HFFc6 (cell line): ENCODE measurements around the gene SLC45A3. TPM values are rescaled to one million over a fixed set of nuclear protein-coding genes. Genes with fewer than 3 reads are reported as not detected.

ENCODE experiments used
- DNase-seq: peaks from one replicate; pipeline ENCODE4 v3.0.0-alpha.2; 2018
- H3K27ac Mint-ChIP-seq: 2 replicates; pipeline ENCODE4 v1.8.0; 2020; ENCODE audit warnings: mild to moderate bottlenecking, mixed read lengths
- H3K27me3 Mint-ChIP-seq: 2 replicates; pipeline ENCODE4 v1.8.0; 2021; ENCODE audit warnings: mild to moderate bottlenecking, moderate library complexity, mixed read lengths; ENCODE audit not compliant: insufficient read depth
- H3K36me3 Mint-ChIP-seq: 2 replicates; pipeline ENCODE4 v1.8.0; 2021; ENCODE audit warnings: low read depth, mixed read lengths
- H3K4me1 Mint-ChIP-seq: 2 replicates; pipeline ENCODE4 v1.8.0; 2020; ENCODE audit warnings: low read depth, mixed read lengths
- H3K4me3 Mint-ChIP-seq: 2 replicates; pipeline ENCODE4 v1.8.0; 2020; ENCODE audit warnings: mild to moderate bottlenecking, moderate library complexity, mixed read lengths
- H3K9me3 Mint-ChIP-seq: 2 replicates; pipeline ENCODE4 v1.8.0; 2020; ENCODE audit warnings: mild to moderate bottlenecking, mixed read lengths
- CTCF ChIP-seq: fragments of 200-600 bp; sonication (generic); IDR thresholded peaks from 2 replicates; pipeline ENCODE4 v1.5.0; 2021; ENCODE audit warnings: antibody characterized with exemption, mild to moderate bottlenecking
- total RNA-seq, 6 experiments: library from RNA; stranded (reverse); fragmentation: NEBNext Ultra II Directional; extraction: Animal tissue kit (Norgen Biotek cat#: 25700); gene quantifications; 2 replicates in 1 of 6; 3 replicates in 5 of 6; pipeline ENCODE4 v1.2.3, GENCODE V29; 2021

SLC45A3 gene
- total RNA-seq, 6 experiments from 2014 or later: 1.1 to 2.4 (median 1.4) TPM

GRCh38 chr1:205616563-205617293, 63.6 kb downstream of the SLC45A3 start:
- Mint-ChIP-seq H3K9me3 (no peaks in the 10 kb centered on the region), H3K4me1 (peaks cover 9% of the 10 kb centered on the region), H3K36me3 (peaks cover 27% of the 10 kb centered on the region; the same call in 1 of the 2 replicates), H3K27me3 (no peaks in the 10 kb centered on the region), H3K27ac (no peak overlapping the region; the same call in 1 of the 2 replicates), H3K4me3 (no peak overlapping the region)
- TF ChIP-seq CTCF: no peak
- no peak for DNase-seq

DNA sequence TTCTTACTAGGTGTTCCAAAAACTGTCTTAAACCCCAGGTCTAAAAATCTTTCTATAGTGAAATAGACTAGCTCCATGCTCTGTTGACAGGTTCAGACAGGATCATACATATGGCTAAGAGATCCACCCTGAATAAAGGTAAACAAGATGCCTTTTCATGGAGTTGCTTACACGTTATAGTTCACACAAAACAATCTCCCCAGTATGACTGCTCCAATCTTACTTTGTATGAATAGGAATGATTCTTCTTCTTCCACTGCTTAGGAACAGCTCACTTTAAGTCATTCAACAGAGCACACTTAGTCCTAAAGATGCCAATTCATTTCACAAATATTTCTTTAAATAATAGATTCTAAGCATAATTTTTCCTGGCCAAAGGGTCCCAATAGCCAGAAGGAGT, 64.5 kb downstream of the SLC45A3 start:
- DNase-seq: no peak
- Mint-ChIP-seq H3K36me3 (peaks cover 27% of the 10 kb centered on the region; the same call in 1 of the 2 replicates), H3K27ac (no peak overlapping the region), H3K9me3 (no peaks in the 10 kb centered on the region), H3K4me3 (no peak overlapping the region), H3K4me1 (peaks cover 12% of the 10 kb centered on the region), H3K27me3 (no peaks in the 10 kb centered on the region)
- TF ChIP-seq CTCF: no peak

- H3K9me3 Mint-ChIP-seq: no peaks in the 10 kb centered on the region
- no peak overlapping the region for H3K4me3 Mint-ChIP-seq
- peaks cover 16% of the 10 kb centered on the region; the same call in 1 of the 2 replicates for H3K36me3 Mint-ChIP-seq
- H3K4me1 Mint-ChIP-seq: peaks cover 25% of the 10 kb centered on the region
- H3K27ac Mint-ChIP-seq: no peak overlapping the region
- H3K27me3 Mint-ChIP-seq: no peaks in the 10 kb centered on the region
- no peak for DNase-seq
- no peak for TF ChIP-seq CTCF
These were observed 66.4 kb downstream of the SLC45A3 start for GRCh38 chr1:205613854-205614412.

DNA sequence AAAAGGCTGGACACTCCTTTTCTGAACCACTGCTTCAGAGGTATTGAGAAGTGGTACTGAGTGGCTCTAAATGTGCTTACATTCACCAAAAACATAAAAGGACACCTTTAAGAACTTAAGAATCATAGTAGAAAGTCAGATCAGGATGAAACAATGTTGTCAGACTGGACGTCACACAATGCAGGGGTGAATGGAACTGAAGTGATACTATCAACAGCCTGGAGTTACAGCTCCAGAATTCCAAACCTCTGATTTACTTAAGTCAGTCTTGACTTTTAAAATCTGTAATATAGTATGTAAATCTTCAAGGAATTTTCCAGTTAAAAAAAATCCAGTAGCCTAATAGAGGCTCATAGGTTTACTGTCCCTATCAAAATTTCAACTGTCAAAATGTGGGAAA, 67.8 kb downstream of the SLC45A3 start:
- Mint-ChIP-seq H3K9me3 (no peaks in the 10 kb centered on the region), H3K36me3 (peaks cover 16% of the 10 kb centered on the region; the same call in 1 of the 2 replicates), H3K27me3 (no peaks in the 10 kb centered on the region), H3K4me3 (no peak overlapping the region), H3K4me1 (peaks cover 25% of the 10 kb centered on the region), H3K27ac (no peak overlapping the region)
- no peak for TF ChIP-seq CTCF
- no peak for DNase-seq

DNA sequence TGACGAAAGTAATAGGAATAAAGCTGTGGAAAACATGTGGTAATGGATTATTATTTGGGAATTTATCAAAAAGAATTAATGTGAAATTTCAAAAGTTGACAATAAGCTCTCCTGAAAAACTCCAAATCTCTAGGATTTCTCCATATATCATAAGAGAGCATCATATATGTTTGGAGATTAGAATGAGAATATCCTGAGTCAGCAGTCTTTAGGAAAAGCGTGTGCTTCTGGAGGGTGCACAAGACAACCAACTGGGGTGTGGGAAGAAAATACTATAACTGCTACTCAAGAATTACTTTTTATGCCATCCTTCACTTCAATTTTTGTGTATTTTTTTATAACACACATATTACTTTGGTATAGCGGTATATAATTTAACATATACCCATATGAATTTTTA, 68.2 kb downstream of the SLC45A3 start:
- peaks cover 16% of the 10 kb centered on the region; the same call in 1 of the 2 replicates for H3K36me3 Mint-ChIP-seq
- no peaks in the 10 kb centered on the region for H3K27me3 Mint-ChIP-seq
- no peak for TF ChIP-seq CTCF
- H3K9me3 Mint-ChIP-seq: no peaks in the 10 kb centered on the region
- DNase-seq: no peak
- H3K4me3 Mint-ChIP-seq: no peak overlapping the region
- H3K4me1 Mint-ChIP-seq: peaks cover 25% of the 10 kb centered on the region
- H3K27ac Mint-ChIP-seq: no peak overlapping the region
